ENCODE results near the gene ZBTB20.

ZBTB20 gene

DNA sequence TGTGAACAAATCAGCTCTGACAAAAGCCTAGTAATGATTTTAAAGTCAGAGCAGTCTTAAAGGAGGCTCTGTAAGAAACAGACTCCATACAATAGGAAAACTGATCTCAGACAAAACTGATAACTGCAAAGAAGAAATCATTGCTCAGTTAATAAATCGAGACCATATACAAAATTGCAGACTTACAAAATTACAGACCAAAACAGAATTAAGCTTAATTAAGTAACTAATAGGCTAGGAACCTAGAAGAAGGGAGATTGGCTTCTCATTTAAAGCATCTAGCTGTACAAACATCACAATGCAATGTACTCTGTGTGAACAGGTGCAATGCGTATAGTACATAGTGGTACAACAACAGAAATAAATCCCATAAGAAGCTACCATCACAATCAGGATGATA, 46.3 kb downstream of the ZBTB20 start:
- DNase-seq (ENCODE audit: low spot score), result no peak
- TF ChIP-seq, protein P1, sequence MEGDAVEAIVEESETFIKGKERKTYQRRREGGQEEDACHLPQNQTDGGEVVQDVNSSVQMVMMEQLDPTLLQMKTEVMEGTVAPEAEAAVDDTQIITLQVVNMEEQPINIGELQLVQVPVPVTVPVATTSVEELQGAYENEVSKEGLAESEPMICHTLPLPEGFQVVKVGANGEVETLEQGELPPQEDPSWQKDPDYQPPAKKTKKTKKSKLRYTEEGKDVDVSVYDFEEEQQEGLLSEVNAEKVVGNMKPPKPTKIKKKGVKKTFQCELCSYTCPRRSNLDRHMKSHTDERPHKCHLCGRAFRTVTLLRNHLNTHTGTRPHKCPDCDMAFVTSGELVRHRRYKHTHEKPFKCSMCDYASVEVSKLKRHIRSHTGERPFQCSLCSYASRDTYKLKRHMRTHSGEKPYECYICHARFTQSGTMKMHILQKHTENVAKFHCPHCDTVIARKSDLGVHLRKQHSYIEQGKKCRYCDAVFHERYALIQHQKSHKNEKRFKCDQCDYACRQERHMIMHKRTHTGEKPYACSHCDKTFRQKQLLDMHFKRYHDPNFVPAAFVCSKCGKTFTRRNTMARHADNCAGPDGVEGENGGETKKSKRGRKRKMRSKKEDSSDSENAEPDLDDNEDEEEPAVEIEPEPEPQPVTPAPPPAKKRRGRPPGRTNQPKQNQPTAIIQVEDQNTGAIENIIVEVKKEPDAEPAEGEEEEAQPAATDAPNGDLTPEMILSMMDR (IDR thresholded peaks at IDR 0.05; ENCODE audit: extremely low read depth, insufficient read depth, missing control alignments), result no peak

DNA sequence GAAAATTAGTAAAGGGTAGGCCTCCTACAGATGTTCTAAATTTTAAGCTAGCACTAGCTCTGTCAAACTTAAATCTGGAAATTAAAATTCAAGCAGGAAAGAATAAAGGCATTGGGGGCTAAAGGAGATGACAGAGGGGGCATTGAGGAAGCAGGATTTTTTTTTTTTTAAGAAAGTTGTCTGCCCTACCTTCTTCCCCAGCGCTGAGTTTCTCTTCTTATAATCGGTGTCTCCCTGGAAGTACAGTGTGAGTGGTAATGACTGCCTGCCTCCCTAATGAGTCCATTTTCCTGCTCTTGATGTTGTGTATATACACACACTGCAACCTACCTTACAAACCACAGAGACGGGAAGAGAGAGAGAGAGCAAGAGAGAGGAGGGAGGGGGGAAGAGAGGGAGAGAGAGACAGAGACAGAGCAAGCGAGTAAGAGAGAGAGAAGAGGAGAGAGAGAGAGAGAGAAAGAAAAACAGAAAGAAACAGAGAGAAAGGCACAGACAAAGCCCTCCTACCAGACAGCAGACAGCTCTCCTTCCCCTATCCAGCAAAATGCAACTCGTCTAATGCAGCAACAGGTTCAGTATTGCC, 47.0 kb downstream of the ZBTB20 start:
- TF ChIP-seq, protein P1 (IDR thresholded peaks at IDR 0.05; ENCODE audit: extremely low read depth, insufficient read depth, missing control alignments), result no peak
- DNase-seq (ENCODE audit: low spot score), result no peak
- in situ Hi-C loops (cut with MboI; ENCODE audit: low pct_unique_long_range_greater_than_20kb, low sequenced_read_pairs, unreplicated experiment), result loop anchor here (25.0 kb wide), 1 partner anchor 587 kb away; no protein-coding TSS in a partner anchor

More for the DNA sequence above, 46.3 kb downstream of the ZBTB20 start:
- in situ Hi-C loops (cut with MboI; ENCODE audit: low pct_unique_long_range_greater_than_20kb, low sequenced_read_pairs, unreplicated experiment), result no loop called here

DNA sequence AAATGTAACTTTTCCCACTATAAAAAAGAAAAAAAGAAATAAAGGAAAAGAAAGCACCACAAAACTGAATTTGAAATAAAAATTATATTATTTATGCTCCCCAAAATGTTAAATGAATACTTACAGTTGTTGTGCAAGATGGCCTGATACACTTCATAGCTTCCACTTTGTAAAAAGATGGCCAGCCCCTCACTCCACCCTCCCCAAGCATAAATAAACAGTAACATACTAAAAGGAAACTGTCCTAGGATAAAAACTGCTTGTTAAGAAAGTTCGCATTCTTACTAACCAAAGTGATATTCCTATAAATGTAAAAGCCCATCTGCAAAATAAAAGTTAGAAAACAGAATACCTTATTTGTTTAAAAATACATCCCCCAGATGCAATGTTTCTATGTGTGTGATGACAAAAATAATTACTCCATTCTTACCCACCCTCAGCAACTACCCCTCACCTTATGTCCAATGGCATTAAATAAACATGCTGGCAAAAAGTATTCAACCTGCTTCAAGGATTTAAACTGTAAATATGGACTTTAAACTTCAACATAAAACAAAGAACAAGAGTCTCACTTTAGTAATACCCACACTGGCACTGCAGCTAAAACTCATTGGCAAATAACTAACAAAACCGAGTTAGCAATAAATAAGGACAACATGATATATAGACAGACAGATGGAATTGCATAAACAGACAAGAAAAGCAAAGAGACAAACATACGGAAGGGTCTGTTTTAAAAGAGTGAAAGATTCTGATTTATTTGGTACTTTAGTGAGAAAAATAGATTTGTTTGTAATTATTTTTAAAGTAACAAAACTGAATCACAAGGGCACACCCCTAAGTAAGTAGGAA, 47.7 kb downstream of the ZBTB20 start:
- in situ Hi-C loops (cut with MboI; ENCODE audit: low pct_unique_long_range_greater_than_20kb, low sequenced_read_pairs, unreplicated experiment), result loop anchor here (25.0 kb wide), 1 partner anchor 588 kb away; no protein-coding TSS in a partner anchor
- TF ChIP-seq, protein P1 (IDR thresholded peaks at IDR 0.05; ENCODE audit: extremely low read depth, insufficient read depth, missing control alignments), result no peak

DNA sequence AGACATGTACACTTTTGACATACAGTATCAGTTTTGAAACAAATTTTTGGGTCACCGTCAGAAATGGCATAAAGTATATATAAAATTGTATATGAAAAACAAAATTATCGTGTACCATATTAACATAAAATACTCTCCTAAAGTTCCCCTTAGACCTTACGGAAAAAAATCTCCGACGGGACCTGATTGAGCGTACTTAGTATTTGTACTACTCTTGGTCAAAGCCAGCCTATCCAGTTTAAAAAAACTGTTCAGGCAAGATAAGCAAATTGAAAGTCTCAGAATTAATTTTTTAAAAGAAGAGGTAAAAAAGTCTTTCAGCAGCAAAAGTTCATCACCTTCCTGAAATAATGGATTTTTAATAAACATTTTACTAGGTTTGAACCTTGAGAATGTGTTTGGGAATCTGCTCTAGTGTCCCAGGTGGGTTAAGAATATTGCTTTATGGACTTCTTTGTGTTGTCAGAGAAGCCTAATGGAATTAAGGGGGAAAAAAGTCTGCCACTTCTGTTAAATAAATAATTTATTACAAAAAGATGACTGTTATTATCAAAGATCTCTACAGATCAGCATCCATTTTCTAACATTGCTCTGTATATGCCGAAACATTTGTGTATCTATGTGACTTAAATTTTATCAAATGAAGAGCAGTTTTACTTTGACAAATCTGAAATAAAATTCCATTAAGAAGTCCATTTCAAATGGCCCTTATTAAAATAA, 48.6 kb downstream of the ZBTB20 start:
- in situ Hi-C loops (cut with MboI; ENCODE audit: low pct_unique_long_range_greater_than_20kb, low sequenced_read_pairs, unreplicated experiment), result loop anchor here (25.0 kb wide), 1 partner anchor 589 kb away; no protein-coding TSS in a partner anchor
- TF ChIP-seq, protein P1 (IDR thresholded peaks at IDR 0.05; ENCODE audit: extremely low read depth, insufficient read depth, missing control alignments), result no peak
- DNase-seq (ENCODE audit: low spot score), result no peak

More for the DNA sequence above, 47.7 kb downstream of the ZBTB20 start:
- DNase-seq (ENCODE audit: low spot score), result no peak

DNA sequence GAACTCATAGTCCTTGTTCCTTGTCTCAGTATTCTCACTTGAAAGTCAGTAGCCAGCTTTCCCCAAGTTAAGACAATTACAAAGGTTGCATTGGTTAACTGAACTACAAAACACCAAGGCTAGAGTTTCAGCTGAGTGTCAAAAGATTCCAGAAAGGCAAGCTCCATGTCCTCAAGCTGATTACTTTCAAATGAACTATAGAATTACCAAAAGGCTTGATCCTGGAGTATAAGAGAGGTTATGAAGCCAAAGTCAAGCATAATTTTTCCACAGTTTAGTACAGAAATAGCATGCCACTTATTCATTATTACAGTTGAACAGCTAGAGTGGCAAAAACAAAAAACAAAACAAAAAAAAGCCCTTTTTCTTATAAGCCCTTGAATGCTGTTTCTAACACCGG, 51.9 kb downstream of the ZBTB20 start:
- TF ChIP-seq, protein P1 (IDR thresholded peaks at IDR 0.05; ENCODE audit: extremely low read depth, insufficient read depth, missing control alignments), result no peak
- in situ Hi-C loops (cut with MboI; ENCODE audit: low pct_unique_long_range_greater_than_20kb, low sequenced_read_pairs, unreplicated experiment), result loop anchor here (25.0 kb wide), 1 partner anchor 592 kb away; no protein-coding TSS in a partner anchor
- DNase-seq (ENCODE audit: low spot score), result no peak

DNA sequence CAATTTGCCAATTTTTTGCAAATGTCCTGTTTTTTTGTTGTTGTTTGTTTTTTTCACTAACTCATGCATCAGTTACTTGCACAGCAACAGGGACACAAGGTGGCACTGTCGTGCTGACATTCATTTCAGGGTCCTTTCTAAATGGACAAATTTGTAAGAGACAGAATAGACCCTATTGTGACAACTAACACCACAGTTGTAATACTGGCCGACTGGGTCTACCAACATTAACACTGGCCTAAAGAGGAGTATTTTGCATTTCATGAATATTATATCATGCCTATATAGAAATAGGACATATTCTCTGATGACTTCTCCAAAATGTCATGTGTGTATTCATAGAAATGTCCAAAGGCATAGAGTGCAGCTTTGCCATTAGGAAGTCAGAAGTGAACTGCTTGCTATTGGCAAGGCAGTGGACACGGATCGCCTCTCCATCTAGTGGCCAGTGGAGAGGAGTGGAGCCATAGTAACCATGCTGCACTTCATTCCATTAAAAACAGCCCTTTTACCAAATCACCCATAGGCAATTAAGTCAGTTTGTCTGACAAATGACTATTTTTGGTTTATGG, 54.8 kb downstream of the ZBTB20 start:
- in situ Hi-C loops (cut with MboI; ENCODE audit: low pct_unique_long_range_greater_than_20kb, low sequenced_read_pairs, unreplicated experiment), result loop anchor here (25.0 kb wide), 1 partner anchor 595 kb away; no protein-coding TSS in a partner anchor
- TF ChIP-seq, protein P1 (IDR thresholded peaks at IDR 0.05; ENCODE audit: extremely low read depth, insufficient read depth, missing control alignments), result peak; percentile 72
- DNase-seq (ENCODE audit: low spot score), result peak; percentile 23
